Fibroblast of skin of left biceps (primary cell): ENCODE results near the gene CFAP74.

Experiments
- DNase-seq, 2 experiments: peaks; one replicate each; pipeline ENCODE4 v3.0.0-alpha.2; 2013; ENCODE audit warnings: low read depth in 2 of 2

The CFAP74 gene

GRCh38 chr1:2021550-2021949 lies 18.0 kb upstream of the CFAP74 start:
- no peak for DNase-seq

- no peak for DNase-seq
These were observed 16.7 kb upstream of the CFAP74 start for GRCh38 chr1:2020310-2020655.

- DNase-seq: no peak
These were observed 16.2 kb upstream of the CFAP74 start for GRCh38 chr1:2019571-2020309.

GRCh38 chr1:2019172-2019543 lies 15.6 kb upstream of the CFAP74 start, which contains the start of gene GABRD:
TSS of gene GABRD (plus strand) at chr1:2019345. CDS start at chr1:2019424, 79 bp downstream.
- no peak for DNase-seq

GRCh38 chr1:2018217-2019171 lies 14.9 kb upstream of the CFAP74 start:
- DNase-seq: no peak

- no peak for DNase-seq
These were observed 12.5 kb upstream of the CFAP74 start for GRCh38 chr1:2016123-2016522.

- DNase-seq: no peak
These were observed 11.5 kb upstream of the CFAP74 start for GRCh38 chr1:2014741-2015735.

GRCh38 chr1:2014181-2014580 lies 10.6 kb upstream of the CFAP74 start:
- DNase-seq: no peak

GRCh38 chr1:2009101-2010053 lies 5.8 kb upstream of the CFAP74 start:
- DNase-seq: no peak

- DNase-seq: no peak
These were observed 1.3 kb upstream of the CFAP74 start for GRCh38 chr1:2004856-2005255.

GRCh38 chr1:2001773-2002411 lies 1.7 kb downstream of the CFAP74 start:
- no peak for DNase-seq

- DNase-seq: no peak
These were observed 2.7 kb downstream of the CFAP74 start for GRCh38 chr1:2000850-2001249.

- no peak for DNase-seq
These were observed 3.2 kb downstream of the CFAP74 start for GRCh38 chr1:2000432-2000831.

GRCh38 chr1:1997576-1997975 lies 6.0 kb downstream of the CFAP74 start:
- DNase-seq: no peak

- no peak for DNase-seq
These were observed 7.4 kb downstream of the CFAP74 start for GRCh38 chr1:1996207-1996651.

GRCh38 chr1:1994536-1994935 lies 9.1 kb downstream of the CFAP74 start:
- DNase-seq: no peak

GRCh38 chr1:1990222-1990621 lies 13.4 kb downstream of the CFAP74 start:
- no peak for DNase-seq

GRCh38 chr1:1989789-1990188 lies 13.8 kb downstream of the CFAP74 start:
- DNase-seq: no peak

GRCh38 chr1:1989102-1989542 lies 14.5 kb downstream of the CFAP74 start:
- DNase-seq: no peak
